Neural crest cell (in vitro differentiated cells): ENCODE results near the gene SOX12. TPM values are rescaled to one million over a fixed set of nuclear protein-coding genes. Genes with fewer than 3 reads are reported as not detected.

Source experiments
- DNase-seq: peaks from one replicate; pipeline ENCODE4 v3.0.0; 2021; ENCODE audit warnings: low read depth, mixed read lengths, low spot score
- H3K27ac Mint-ChIP-seq: one replicate; pipeline ENCODE4 v1.8.0; 2021; ENCODE audit warnings: mild to moderate bottlenecking, mixed read lengths; ENCODE audit not compliant: unreplicated experiment
- H3K27me3 Mint-ChIP-seq: 2 replicates; pipeline ENCODE4 v1.8.0; 2021; ENCODE audit warnings: low read depth, mild to moderate bottlenecking, mixed read lengths
- H3K36me3 Mint-ChIP-seq: 2 replicates; pipeline ENCODE4 v1.8.0; 2021; ENCODE audit warnings: low read depth, mild to moderate bottlenecking, mixed read lengths
- H3K4me1 Mint-ChIP-seq: 2 replicates; pipeline ENCODE4 v1.8.0; 2021; ENCODE audit warnings: mixed read lengths
- H3K4me3 Mint-ChIP-seq: one replicate; pipeline ENCODE4 v1.8.0; 2021; ENCODE audit warnings: mild to moderate bottlenecking, mixed read lengths
- H3K9me3 Mint-ChIP-seq: 2 replicates; pipeline ENCODE4 v1.8.0; 2021; ENCODE audit warnings: mixed read lengths
- total RNA-seq: library from RNA; stranded (reverse); gene quantifications from 2 replicates; pipeline ENCODE4 v1.2.1, GENCODE V29; 2021
- TF ChIP-seq, protein P1 (sequence below): fragments of 200-600 bp; sonication (generic); conservative IDR thresholded peaks from 2 replicates; pipeline ENCODE4 v1.5.0; 2021; ENCODE audit warnings: antibody characterized with exemption, mild to moderate bottlenecking

SOX12 gene
- total RNA-seq, 1 donor from 2014 or later: 88.7 TPM

DNA sequence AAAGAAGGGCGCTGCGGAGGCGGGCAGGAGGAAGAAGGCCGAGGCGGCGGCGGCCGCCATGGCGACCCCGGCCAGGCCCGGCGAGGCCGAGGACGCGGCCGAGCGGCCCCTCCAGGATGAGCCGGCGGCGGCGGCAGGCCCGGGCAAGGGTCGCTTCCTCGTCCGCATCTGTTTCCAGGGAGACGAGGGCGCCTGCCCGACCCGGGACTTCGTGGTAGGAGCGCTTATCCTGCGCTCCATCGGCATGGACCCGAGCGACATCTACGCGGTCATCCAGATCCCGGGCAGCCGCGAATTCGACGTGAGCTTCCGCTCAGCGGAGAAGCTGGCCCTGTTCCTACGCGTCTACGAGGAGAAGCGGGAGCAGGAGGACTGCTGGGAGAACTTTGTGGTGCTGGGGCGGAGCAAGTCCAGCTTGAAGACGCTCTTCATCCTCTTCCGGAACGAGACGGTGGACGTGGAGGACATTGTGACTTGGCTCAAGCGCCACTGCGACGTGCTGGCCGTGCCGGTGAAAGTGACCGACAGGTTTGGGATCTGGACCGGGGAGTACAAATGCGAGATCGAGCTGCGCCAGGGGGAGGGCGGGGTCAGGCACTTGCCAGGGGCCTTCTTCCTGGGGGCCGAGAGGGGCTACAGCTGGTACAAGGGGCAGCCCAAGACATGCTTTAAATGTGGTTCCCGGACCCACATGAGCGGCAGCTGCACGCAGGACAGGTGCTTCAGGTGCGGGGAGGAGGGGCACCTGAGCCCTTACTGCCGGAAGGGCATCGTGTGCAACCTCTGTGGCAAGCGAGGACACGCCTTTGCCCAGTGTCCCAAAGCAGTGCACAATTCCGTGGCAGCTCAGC, 27.2 kb upstream of the SOX12 start:
- peaks cover 13% of the 10 kb centered on the region for H3K36me3 Mint-ChIP-seq
- peak; percentile 23 for DNase-seq
- TF ChIP-seq, protein P1, sequence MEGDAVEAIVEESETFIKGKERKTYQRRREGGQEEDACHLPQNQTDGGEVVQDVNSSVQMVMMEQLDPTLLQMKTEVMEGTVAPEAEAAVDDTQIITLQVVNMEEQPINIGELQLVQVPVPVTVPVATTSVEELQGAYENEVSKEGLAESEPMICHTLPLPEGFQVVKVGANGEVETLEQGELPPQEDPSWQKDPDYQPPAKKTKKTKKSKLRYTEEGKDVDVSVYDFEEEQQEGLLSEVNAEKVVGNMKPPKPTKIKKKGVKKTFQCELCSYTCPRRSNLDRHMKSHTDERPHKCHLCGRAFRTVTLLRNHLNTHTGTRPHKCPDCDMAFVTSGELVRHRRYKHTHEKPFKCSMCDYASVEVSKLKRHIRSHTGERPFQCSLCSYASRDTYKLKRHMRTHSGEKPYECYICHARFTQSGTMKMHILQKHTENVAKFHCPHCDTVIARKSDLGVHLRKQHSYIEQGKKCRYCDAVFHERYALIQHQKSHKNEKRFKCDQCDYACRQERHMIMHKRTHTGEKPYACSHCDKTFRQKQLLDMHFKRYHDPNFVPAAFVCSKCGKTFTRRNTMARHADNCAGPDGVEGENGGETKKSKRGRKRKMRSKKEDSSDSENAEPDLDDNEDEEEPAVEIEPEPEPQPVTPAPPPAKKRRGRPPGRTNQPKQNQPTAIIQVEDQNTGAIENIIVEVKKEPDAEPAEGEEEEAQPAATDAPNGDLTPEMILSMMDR: no peak
- H3K27ac Mint-ChIP-seq: peak overlapping the region; percentile 97
- no peaks in the 10 kb centered on the region for H3K9me3 Mint-ChIP-seq
- H3K27me3 Mint-ChIP-seq: no peaks in the 10 kb centered on the region
- H3K4me3 Mint-ChIP-seq: peak overlapping the region; percentile 99
- peaks cover 55% of the 10 kb centered on the region for H3K4me1 Mint-ChIP-seq

DNA sequence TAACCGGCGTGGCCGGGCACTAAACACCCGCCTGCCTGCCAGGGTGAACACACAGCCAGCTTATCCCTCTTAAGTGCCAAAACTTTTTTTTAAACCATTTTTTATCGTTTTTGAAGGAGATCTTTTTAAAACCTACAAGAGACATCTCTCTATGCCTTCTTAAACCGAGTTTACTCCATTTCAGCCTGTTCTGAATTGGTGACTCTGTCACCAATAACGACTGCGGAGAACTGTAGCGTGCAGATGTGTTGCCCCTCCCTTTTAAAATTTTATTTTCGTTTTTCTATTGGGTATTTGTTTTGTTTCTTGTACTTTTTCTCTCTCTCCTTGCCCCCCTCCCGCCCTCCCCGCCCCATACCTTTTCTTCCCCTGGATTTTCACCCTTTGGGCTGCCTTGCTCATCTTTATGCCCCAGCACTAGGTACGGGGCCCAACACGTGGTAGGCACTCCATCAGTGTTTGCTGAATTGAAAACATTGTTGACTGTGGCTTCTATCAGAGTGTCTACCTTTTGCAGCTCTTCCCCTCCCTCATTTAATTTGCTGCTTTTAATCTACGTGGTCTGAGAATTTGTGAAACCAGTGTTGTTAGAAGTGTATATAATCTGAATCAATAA, 26.5 kb upstream of the SOX12 start:
- Mint-ChIP-seq H3K27me3 (no peaks in the 10 kb centered on the region), H3K4me3 (peak overlapping the region; percentile 99), H3K9me3 (no peaks in the 10 kb centered on the region), H3K4me1 (peaks cover 58% of the 10 kb centered on the region), H3K27ac (no peak overlapping the region), H3K36me3 (peaks cover 17% of the 10 kb centered on the region)
- TF ChIP-seq, protein P1: no peak
- DNase-seq: no peak

- peak overlapping the region; percentile 99 for H3K4me3 Mint-ChIP-seq
- peak overlapping the region; percentile 95 for H3K27ac Mint-ChIP-seq
- H3K27me3 Mint-ChIP-seq: no peaks in the 10 kb centered on the region
- TF ChIP-seq, protein P1: no peak
- no peak for DNase-seq
- peaks cover 17% of the 10 kb centered on the region for H3K36me3 Mint-ChIP-seq
- H3K4me1 Mint-ChIP-seq: peaks cover 59% of the 10 kb centered on the region
- H3K9me3 Mint-ChIP-seq: no peaks in the 10 kb centered on the region
Measured at GRCh38 chr20:300345-300990, 24.9 kb upstream of the SOX12 start.

DNA sequence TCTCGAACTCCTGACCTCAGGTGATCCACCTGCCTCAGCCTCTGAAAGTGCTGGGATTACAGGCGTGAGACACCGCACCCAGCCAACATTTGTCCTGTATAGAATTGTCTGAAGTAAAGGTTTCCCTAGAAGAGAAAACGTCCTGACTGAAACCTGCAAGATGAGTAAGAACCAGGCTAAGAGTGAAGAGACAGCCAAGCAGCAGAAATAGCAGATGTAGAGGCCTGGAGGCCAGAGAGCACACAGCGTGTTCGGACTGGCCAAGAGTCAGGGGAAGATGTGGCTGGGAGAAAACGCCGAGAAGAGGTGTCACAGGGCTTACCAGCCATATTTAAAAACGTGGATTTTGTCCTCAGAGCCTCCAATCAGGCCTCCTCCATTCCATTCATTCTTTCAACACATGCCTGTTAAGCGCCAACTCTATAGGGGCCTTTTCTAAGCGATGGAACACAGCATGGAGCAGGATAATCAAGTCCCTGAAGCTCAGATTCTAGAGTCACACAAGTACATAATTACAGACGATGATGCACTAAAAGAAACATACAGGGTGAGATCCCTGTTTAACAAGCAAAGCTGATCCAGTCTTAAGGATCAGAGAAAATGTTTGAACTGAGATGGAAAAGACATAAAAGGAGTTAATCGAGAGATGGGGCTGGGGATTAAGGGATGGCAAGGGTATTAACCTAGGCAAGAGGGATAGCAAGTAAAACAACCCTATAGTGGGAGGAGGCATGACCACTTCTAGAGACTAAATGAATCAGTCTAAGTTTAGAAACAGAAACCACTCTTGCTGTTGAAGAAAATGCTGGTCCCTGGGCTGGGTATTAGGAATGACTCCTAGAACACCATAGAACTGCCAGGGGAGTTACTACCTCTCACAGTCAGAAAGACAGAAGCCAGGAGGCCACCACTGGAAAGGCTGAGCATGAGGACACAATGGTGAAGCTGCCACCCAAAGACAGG, 23.2 kb upstream of the SOX12 start:
- peak overlapping the region; percentile 10 for H3K4me3 Mint-ChIP-seq
- no peak for DNase-seq

More for the DNA sequence above, 23.2 kb upstream of the SOX12 start:
- no peaks in the 10 kb centered on the region for H3K27me3 Mint-ChIP-seq
- H3K36me3 Mint-ChIP-seq: peaks cover 17% of the 10 kb centered on the region
- H3K27ac Mint-ChIP-seq: no peak overlapping the region
- TF ChIP-seq, protein P1: no peak
- H3K4me1 Mint-ChIP-seq: peaks cover 45% of the 10 kb centered on the region
- no peaks in the 10 kb centered on the region for H3K9me3 Mint-ChIP-seq
